Cardiac septum (tissue), 1 donor: ENCODE data around the gene PKNOX2. TPM values are rescaled to one million over a fixed set of nuclear protein-coding genes. Genes with fewer than 3 reads are reported as not detected.

Experiments
- DNase-seq: peaks from one replicate; pipeline ENCODE4 v3.0.0-alpha.2; 2020; ENCODE audit warnings: low spot score
- intact Hi-C: fragments of 100-400 bp; cut with DNase I; formaldehyde crosslinking; loops from one replicate; pipeline ENCODE4 v1.14.0; 2022
- total RNA-seq: library from RNA; stranded (reverse); fragmentation: NEBNext Ultra II Directional; extraction: Animal tissue kit (Norgen Biotek cat#: 25700); gene quantifications from one replicate; pipeline ENCODE4 v1.2.1, GENCODE V29; 2021
- donor health status: DM: no; HTN: no; CAD: no.

PKNOX2 gene
- total RNA-seq, 1 donor from 2014 or later = 7.1 TPM

DNA sequence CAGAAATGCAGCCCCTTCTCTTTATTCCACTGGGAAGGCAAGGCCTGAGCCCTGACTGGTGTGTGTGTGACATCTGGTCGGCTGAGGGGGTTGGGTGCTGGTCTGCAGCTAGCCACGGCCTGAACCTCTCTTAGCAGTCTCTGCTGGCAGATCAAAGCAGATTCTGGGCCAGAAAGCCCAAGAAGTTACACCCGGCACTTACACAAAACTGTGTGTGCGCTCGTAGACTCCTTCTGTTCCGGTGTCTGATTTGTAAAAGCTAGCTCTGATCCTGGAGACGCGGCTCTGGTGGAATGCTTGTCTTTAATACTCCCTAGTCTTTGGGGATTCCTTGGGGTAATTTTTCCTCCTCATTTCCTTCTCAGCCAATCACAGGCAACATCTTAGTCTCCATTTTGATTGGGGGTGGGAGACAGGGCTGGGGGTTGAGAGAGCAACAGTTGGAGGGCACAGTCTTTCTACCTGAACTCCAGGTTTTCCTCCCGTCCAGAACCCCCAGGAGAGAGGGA lies 5.5 kb downstream of the PKNOX2 start:
- intact Hi-C loops = no loop called here
- no peak for DNase-seq

DNA sequence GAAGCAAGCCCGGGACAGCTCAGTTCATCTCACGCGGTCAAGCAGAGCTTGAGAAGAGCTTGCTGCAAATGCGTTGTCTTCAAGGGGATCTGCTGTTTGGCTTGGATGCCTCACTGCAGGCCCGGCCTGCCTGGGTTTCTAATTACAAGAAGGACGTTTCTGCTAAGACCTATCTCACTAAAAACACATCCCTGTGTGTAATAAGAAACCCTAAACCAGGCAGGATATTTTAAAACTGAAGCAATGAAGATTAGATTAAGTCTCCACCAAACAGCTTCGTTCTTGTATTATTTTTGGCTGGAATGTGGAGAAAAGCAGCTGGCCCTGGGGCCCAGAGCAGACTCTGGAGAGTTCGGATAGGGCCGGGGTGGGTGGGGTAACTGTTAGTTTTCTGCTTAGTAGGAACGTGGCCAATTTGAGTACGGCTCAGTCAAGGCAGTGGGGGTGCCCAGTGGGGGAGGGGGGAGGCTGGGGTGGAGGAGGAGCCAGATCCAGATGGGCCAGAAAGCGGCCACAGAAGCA lies 6.0 kb downstream of the PKNOX2 start:
- intact Hi-C loops = no loop called here
- DNase-seq = no peak

DNA sequence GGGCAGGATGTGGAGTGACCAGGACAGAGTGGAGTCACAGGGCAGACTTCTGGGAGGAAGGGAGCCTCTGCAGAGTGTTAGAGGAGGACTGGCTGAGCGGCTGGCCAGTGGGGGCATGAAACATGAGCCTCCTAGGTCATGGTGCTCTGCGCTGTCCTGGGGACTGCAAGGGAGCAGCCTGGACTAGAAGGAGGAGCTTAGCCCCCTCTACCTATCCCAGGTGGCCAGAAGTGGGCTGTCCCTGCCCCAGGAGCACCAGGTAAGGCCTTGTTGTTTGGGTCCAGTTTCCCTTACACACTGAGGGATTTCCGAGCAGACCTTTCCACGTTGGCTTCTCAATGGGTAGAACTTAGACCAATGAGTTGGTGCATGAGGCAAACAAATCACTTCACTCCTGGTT lies 7.4 kb downstream of the PKNOX2 start:
- intact Hi-C loops = no loop called here
- no peak for DNase-seq

DNA sequence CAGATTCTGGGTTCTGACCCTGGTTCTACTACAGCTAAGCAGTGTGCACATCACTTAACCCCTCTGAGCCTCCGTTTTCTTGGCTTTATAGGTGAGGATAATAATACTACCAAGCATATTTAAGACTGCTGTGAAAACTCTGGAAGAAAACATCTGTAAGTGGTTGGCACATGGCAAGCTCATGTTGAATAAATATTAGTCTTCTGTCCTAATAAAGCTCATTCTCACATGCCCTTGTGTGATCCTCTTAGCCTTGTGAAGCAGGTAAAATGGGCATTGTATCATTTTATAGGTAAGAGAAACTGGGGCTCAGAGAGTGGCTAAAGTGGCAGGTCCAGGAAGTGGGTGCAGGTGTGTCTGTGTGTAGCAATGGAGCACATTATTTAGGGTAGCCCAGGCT lies 8.5 kb downstream of the PKNOX2 start:
- no peak for DNase-seq
- intact Hi-C loops = no loop called here

DNA sequence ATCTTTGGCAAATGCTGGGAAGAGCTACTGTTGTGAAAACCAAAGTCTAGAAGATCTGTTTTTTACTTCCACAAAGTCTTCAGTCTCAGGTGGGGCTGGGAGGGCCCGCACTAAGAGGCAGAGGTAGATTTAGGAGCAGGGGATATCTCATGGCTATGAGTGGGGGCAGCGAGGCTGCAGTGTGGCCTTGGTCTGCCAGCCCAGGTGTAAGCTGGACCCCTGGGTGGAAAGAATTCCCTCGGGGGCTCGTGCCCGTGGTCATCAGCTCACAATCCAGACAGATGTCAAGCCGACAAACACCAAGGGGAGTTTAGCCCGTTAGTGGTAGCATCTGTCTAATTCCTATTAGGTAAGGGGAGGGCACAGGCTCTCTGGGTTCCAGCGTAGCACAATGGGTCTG lies 9.0 kb downstream of the PKNOX2 start:
- intact Hi-C loops = no loop called here

DNA sequence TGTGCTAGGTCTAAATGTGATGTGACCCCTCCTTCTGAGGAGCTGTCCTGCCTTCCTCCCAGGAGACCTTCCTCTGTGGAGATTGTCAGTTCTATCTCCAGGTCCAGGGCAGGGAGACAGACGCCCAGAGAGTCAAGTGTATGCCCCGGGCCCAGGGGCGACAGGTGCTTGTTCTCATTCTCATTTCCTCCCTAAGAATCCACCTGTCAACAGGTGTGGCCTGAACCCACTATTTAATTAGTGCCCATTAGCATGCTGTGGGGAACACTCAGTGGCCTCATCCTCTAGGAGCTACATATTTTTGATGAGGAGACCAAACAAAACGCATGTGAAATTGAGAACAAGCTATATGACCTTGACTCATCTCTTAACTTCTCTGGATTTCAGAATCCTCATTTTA lies 9.5 kb downstream of the PKNOX2 start:
- no peak for DNase-seq
- intact Hi-C loops = no loop called here

More for the DNA sequence above, 9.0 kb downstream of the PKNOX2 start:
- no peak for DNase-seq

DNA sequence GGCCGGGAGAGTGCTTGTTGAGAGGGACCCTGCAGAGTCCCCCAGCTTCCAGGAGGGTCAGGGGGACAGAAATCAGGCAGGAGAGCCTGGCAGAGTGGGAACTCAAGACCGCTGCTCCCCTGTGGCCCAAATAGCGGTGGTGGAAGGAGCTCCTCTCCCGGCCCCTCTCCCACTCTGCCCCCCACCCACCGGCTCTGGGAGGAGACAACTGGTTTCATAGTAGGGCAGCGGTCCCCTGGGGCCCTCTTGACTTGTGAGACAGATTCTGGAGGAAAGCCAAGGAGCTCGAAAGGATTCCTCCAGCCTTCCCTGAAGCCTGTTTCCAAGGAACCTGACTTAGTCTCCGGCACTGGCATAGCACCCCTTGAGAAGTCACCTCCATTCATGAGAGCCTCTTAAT lies 10.1 kb downstream of the PKNOX2 start:
- intact Hi-C loops = no loop called here
- DNase-seq = no peak

DNA sequence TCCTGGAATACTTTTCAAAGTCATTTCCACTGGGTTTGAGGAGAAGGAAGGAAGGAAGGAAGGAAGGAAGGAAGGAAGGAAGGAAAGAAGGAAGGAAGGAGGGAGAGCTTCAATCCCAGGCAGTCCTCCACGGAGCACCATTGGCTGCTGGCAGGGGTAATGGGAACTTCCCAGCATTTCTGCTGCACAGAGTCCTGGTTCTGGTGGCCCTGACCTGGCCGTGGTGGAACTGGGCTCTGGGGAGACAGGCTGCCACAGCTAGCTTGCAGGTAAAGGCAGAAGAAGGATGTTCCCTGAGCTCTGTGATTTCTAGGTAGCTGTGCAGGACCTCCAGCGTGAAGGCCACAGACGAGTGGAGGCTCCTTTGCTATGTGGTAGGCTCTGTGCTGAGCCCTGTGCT lies 10.6 kb downstream of the PKNOX2 start:
- no peak for DNase-seq
- intact Hi-C loops = no loop called here

DNA sequence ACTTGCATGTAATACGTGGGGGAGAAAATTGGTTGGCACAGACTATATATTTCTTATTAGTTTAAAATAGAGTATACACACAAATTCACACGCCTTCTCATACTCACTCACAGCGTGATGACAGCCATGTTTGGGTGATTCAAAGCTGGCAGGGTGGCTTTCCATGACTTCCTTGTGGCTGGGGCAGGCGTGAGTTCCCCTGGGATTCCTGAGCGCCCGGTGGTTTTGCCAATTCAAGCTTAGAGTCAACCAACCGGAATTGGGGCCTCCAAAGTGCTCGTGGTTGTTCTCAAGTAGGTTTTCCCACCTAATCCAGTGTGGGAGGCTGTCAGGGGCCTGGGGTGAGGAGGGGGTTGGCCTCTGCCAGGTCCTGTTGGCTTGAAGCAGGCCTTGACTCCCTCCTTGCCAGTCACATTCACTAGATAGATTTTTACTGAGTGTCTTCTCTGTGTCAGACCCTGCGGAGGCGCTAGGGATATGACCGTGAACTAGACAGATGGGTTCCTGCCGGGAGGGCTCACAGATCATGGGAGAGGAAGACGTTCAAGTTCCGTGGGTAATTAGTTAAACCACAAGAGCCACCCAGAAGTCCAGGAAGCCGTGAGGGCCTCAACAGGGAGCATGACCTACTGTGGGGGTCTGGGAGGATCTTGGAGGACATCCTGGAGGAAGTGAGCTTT lies 11.5 kb downstream of the PKNOX2 start:
- intact Hi-C loops = no loop called here
- no peak for DNase-seq

DNA sequence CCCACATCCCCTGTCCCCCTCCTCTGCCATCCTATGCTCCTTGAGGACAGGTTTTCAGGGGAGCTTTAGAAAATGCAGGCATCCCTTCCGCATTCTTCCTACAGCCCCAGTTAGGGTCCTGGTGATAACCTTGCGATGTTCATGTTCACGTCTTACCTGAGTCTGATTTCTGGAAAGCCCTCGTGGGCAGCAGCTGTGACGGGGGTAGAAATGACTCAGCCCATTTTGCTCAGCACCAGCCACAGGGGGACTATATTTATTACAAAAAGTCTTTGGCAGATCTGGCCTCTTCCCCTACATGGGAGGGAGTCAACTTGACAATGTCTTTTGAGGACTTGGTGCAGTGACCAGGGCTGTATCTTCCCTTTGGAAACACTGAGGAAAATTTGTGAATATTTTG lies 12.3 kb downstream of the PKNOX2 start:
- intact Hi-C loops = no loop called here
- no peak for DNase-seq

DNA sequence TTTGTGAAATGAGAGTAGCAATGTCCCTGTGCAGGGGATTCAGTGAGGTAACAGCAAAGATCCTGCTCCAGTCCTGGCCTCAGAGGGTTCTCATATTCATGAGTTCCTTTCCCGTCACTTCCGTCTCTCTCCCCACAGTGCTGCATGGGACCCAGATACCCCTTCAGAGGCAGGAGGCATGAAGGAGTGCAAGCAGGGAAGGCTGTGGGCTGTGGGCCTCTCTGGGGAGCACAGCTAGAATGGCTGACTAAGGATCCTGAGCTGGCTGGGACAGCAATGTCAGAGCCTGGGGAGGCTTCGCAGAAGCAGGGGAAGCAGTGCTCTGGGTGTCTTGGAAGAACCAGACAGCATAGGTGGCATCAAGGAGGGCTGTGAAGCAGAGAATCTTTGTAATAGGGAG lies 13.0 kb downstream of the PKNOX2 start:
- DNase-seq = no peak
- intact Hi-C loops = no loop called here

DNA sequence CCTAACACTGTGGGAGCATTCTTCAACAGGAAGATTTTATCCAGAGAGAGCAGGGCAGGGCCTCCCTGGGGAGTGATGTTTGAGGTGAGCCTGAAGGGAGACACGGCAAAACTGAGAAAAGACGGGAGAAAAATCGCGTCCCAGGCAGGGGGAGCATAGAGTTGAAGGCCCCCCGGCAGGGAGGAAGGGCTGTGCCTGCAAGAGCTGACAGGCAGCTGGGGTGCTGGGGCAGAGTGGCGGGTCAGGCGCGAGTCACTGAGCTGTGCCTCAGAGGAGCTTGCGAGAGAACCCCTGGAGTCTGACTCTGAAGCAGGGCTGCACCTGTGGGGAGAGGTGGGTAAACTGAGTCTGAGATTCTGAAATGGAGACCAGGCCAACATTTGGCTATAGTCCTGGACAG lies 14.8 kb downstream of the PKNOX2 start:
- no peak for DNase-seq
- intact Hi-C loops = no loop called here

DNA sequence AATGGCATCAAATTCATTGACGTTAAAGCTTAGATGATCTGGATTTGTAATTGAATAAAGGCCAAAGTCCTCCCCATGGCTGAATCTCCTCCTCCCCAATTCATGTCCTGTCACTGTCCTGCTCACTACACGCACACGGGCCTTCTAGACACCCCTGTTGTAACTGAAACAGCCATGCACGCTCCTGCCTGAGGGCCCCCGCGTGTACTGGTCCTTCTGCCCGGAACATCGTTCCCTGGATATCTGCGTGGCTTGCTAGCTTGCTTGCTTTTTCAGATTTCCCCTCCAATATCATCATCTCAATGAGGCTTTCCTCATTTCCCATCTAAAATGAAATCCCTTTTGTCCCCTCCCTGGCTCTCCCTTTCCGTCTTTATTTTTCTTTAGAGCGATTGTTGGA lies 15.3 kb downstream of the PKNOX2 start:
- DNase-seq = no peak
- intact Hi-C loops = no loop called here

DNA sequence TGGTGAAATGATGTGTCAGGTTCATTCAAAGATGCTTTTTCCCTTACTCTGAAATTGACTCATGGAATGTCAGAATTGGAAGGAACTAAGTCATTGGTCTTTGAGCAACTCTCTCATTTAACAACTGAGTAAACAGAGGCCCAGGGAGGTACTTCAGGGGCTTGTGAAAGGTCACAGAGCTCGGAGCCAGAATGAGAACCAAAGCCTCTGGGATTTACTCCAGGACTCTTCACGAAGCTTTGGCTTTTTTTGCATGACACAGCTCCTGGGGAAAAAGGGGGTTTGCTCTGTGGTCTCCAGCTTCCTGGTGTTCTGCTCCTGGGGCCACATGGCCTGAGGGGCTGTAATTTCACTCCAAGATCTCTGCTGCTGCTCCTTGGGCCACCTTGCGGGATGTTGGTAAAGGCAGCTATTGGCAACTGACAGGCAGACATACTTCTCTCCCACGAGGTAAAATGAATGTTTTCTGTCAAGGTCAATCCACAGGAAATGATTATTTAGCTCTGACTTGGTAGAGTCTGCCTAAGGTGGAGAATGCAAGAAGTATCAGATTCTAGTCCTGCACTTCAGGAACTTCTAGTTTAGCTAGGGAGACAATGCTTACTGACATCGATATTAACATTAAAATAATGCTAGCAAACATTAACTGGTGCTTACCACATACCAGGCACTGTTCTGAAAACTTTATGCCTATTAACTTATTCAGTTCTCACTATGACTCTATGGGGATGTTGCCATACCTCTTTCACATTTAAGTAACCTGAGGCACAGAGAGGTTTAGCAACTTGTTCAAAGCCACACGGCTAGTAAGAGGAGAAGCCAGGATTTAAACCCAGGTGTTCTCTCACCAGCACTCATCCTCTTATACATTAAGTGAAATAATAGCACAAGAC lies 16.1 kb downstream of the PKNOX2 start:
- DNase-seq = no peak
- intact Hi-C loops = no loop called here

DNA sequence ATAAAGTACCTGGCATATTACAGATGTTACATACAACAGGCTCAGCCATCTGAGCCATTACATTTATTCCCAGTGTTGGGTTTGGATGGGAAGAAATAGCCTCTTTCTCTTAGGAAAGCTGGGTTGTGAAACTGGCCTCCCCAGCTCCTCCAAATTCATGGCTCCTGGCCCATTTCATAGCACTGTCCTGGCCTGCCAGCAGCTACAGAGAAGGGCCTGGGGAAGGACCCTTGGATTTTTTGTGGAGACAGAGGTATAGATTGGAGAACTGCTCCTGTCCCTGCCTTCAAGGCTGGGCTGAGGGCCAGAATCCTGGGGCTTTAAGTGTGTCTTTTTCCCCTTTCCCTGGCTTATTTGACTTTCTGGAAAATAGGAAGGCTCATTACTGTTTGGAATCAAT lies 18.0 kb downstream of the PKNOX2 start:
- DNase-seq = no peak
- intact Hi-C loops = no loop called here

DNA sequence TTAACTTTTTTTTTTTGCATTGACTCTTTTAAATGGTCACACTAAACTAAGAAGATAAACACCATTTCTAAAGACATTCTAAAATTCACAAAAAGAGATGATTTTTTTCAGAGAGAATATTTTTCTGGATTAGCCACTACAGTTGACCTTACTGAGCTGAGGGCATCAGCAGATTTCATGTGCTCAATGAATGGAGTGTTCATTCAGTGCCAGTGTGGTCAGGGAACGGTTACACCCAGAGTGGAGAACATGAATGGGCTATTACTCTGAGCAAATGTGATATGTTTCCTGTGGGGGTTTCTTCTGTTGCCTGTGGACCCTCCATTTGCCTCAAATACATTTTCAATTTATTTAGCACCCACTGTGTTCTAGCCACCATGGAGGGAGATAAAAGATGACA lies 19.1 kb downstream of the PKNOX2 start:
- intact Hi-C loops = no loop called here
- no peak for DNase-seq

DNA sequence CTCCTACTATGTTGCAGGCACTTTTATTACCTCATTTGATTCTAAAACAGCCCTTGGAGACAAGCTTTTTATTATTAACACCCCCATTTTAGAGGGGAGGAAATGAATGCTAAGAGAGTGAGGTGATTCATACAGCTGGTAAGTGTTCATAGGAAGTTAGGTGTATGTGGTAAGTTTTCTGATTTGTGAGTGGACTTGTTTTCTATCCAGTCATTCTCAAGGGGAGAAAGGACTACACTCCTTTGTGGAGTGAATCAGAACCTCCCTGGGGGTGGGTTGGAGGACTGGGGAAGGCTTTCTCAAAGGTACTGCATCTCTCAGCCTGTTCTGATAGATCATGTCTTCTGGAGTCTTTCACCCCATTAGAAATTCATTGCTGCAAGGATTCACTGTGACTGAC lies 23.5 kb downstream of the PKNOX2 start:
- no peak for DNase-seq
- intact Hi-C loops = no loop called here

DNA sequence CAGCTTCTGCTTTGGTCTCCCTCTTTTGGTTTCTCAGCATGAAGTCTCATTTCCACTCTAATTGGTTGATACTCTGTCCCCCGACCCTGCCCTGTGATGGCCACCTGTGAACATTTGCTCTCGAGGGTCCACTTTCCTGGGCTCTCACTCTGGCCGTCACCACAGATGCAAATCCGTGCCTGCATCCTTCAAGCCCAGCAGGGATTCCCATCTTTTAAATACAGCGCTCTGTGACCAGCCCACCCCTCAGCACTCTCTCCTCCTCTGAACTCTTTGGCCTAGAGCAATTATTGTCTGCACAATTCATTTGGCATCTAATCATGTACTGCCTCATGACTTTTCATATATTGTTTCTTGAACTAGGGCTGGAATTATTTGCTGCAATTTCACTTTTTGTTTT lies 26.0 kb downstream of the PKNOX2 start:
- DNase-seq = no peak
- intact Hi-C loops = no loop called here

DNA sequence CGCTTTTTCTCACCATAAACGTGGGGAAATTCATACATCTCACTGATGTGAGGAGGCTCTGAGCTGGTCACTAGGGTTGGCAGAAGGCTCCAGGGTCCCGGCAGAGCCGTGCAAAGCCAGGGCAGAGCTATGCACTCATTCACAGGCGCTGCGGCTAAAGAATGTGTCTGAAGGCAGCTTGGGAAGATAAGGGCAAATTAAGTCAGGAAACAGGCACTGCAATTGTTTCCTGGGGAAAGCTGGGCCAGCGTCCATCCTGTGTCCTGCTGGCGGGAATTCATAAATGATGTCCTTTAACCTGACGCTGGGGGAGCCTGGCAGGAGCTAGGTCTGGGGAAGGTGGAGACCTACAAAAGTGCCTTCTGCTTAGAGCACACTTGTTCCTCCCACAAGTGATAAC lies 27.6 kb downstream of the PKNOX2 start:
- intact Hi-C loops = no loop called here
- DNase-seq = no peak

DNA sequence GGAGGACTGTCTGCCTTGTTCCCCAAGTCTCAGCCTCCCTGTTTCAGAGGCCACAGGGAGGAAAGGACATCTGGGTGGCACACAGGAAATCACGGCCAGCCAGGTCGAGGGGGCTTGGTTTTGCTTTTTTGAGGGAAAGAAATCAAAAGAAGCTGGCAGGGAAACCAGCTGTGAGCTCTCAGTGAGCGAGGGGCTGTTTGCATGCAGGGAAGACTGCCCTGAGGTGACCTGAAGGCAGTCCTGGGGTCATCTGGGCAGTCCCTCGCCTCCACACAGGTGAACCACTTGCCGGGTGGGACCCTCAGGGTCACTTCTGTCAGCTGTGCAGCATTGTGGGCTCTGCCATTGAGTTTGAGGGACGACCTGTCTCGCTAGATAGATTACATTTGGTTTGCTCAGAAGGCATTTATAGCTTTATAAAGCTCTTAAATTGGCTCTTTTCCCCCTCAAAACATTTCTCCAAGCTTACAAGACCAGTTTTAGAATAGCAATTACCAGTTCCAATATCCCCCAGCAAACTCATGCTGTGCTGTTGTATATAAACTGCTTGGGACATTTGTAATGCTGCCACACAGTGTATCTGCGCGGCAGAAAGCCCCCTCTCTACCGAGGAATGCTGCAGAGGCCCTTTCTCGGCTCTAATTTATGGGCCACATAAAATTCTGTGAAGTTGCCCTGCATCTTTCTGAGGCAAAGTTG lies 28.3 kb downstream of the PKNOX2 start:
- intact Hi-C loops = no loop called here
- DNase-seq = no peak
